Pancreas (tissue), 10 donors: ENCODE results near the gene SOWAHD. TPM values are rescaled to one million over a fixed set of nuclear protein-coding genes. Genes with fewer than 3 reads are reported as not detected.
A peak's percentile ranks its signal among the peaks of the same experiment; 100 is the strongest.
"Not testable (repeated sequence)": the region's sequence is repeated elsewhere in the genome, so short reads cannot be mapped to it uniquely, and the experiment has no call there.

ENCODE experiments used
- ATAC-seq, 4 donors: fragments of 200-7000 bp; cut with Tn5 transposase; one replicate each; pipeline versions ENCODE4 v1.8.0 to v1.9.1; 2020; ENCODE audit warnings: mild to moderate bottlenecking in 4 of 4, moderate library complexity in 4 of 4
- DNase-seq, 6 donors: peaks; one replicate each; pipeline ENCODE4 v3.0.0-alpha.2; 2020
- FAIRE-seq: peaks from 2 replicates; lab custom pipeline; 2012; peaks lifted over from hg19 to GRCh38; lab: Jason Lieb, UNC
- H3K27ac ChIP-seq, 4 donors: fragments of 200-600 bp; sonication (generic); 1 replicate in 3 of 4; 2 replicates in 1 of 4; pipeline versions ENCODE4 v1.5.0 to v1.8.0; 2020
- H3K27me3 ChIP-seq, 4 donors: fragments of 200-600 bp; one replicate each; pipeline ENCODE4 v1.8.0; 2021
- H3K36me3 ChIP-seq, 3 donors: fragments of 200-600 bp; sonication (generic) in 1 of 3; one replicate each; pipeline versions ENCODE4 v1.5.0 to v1.8.0; 2020 to 2021
- H3K4me1 ChIP-seq, 3 donors: fragments of 200-600 bp; one replicate each; pipeline ENCODE4 v1.8.0; 2021
- H3K4me3 ChIP-seq, 4 donors: fragments of 200-600 bp; sonication (generic) in 2 of 4; one replicate each; pipeline versions ENCODE4 v1.5.0 to v1.8.0; 2020 to 2021
- H3K9me3 ChIP-seq, 4 donors: fragments of 200-600 bp; one replicate each; pipeline ENCODE4 v1.8.0; 2021
- CTCF ChIP-seq, 4 donors: fragments of 200-600 bp; sonication (generic) in 3 of 4; IDR thresholded peaks; one replicate each; pipeline versions ENCODE4 v1.5.0 to v1.8.0; 2021; ENCODE audit warnings: antibody characterized with exemption in 4 of 4
- WGBS, 2 donors: extraction: QIAGEN DNeasy Blood & Tissue Kit; methylation state at CpG; one replicate each; pipeline ENCODE4 v1.1.7; 2013; 5-methylcytosine and 5-hydroxymethylcytosine counted together
- intact Hi-C, 3 donors: fragments of 100-400 bp; cut with DNase I; formaldehyde crosslinking; loops; one replicate each; pipeline versions ENCODE4 v1.11.1 to v1.14.2; 2022
- polyA plus RNA-seq, 2 donors: library from polyadenylated mRNA; stranded (reverse); fragments of 200-250 nt; gene quantifications; one replicate each; pipeline ENCODE4 v1.2.3, GENCODE V29; 2013
- total RNA-seq, 6 donors: library from RNA; stranded (reverse); fragmentation: NEBNext Ultra II Directional in 4 of 6; extraction: Animal tissue kit (Norgen Biotek cat#: 25700) in 4 of 6; gene quantifications; one replicate each; pipeline versions ENCODE4 v1.2.1 to v1.2.4, GENCODE V29; 2021 to 2023
- donor health status: healthy with polysubstance abuse.
- donor health status: DM: no; HTN: no; CAD: no; lungs with moderate emphysema.
- donor health status: DM: no; HTN: no; CAD: no.
- donor health status: control.
- donor health status: control.
- donor health status: Bipolar disorder and iron deficiency.
- donor health status: DM: yes; HTN: yes; CAD: no.
- donor health status: DM: no; HTN: no; CAD: no.
- donor health status: DM: no; HTN: no; CAD: no.
- donor health status: DM: yes; HTN: yes; CAD: no.

The SOWAHD gene
- total and polyA plus RNA-seq, 8 donors, result 0.16 to 1.3 (median 0.32) TPM; not detected in 1

- Histone ChIP-seq H3K27ac (peak within 1 kb of the TSS; percentile 84 to 97 (median 92)), H3K9me3 (no peaks in the 10 kb centered on the region), H3K27me3 (no peaks in the 10 kb centered on the region), H3K36me3 (peaks cover 0 to 8% (median 0%) of the 10 kb centered on the region in 3 donors), H3K4me1 (peaks cover 0 to 8% (median 0%) of the 10 kb centered on the region in 3 donors), H3K4me3 (peak within 1 kb of the TSS; percentile 31 to 56 (median 44))
- FAIRE-seq (no peak), DNase-seq (peak; percentile 79 to 87 (median 80)), ATAC-seq (peak; percentile 96 to 97 (median 96))
- 0 to 29% methylated on average over 56 to 58 of the region's 58 CpGs for WGBS, 2 donors
- no peak for TF ChIP-seq CTCF (IDR thresholded peaks at IDR 0.05)
- intact Hi-C loops, result no loop called here
These were observed 33.2 kb downstream of the SOWAHD start, which contains the start of gene RPL39 for GRCh38 chrX:119791437-119792231. RPL39 (minus strand) TSS chrX:119791630; CDS start chrX:119791576, 54 bp downstream.

- H3K36me3 ChIP-seq, result no peaks in the 10 kb centered on the region
- 74 to 92% methylated on average over 2 of the region's 2 CpGs for WGBS, 2 donors
- H3K4me3 ChIP-seq, result no peak overlapping the region
- no peak for FAIRE-seq
- H3K4me1 ChIP-seq, result no peaks in the 10 kb centered on the region
- no peak overlapping the region for H3K27ac ChIP-seq
- intact Hi-C loops, result no loop called here
- no peak for TF ChIP-seq CTCF (IDR thresholded peaks at IDR 0.05)
- no peaks in the 10 kb centered on the region for H3K9me3 ChIP-seq
- no peak for ATAC-seq
- no peaks in the 10 kb centered on the region for H3K27me3 ChIP-seq
- DNase-seq, result no peak
These were observed 43.1 kb downstream of the SOWAHD start for GRCh38 chrX:119801253-119802221.

- no peak overlapping the region for H3K27ac ChIP-seq
- H3K9me3 ChIP-seq, result no peaks in the 10 kb centered on the region
- no peak for ATAC-seq
- no peak overlapping the region for H3K4me3 ChIP-seq
- WGBS, 2 donors, result 88 to 94% methylated on average over 8 of the region's 8 CpGs
- TF ChIP-seq CTCF (IDR thresholded peaks at IDR 0.05), result no peak
- no peaks in the 10 kb centered on the region for H3K4me1 ChIP-seq
- intact Hi-C loops, result no loop called here
- FAIRE-seq, result no peak
- H3K36me3 ChIP-seq, result no peaks in the 10 kb centered on the region
- DNase-seq, result no peak
- no peaks in the 10 kb centered on the region for H3K27me3 ChIP-seq
These were observed 44.2 kb downstream of the SOWAHD start for GRCh38 chrX:119802546-119802945.

GRCh38 chrX:119808461-119808860 is 50.1 kb downstream of the SOWAHD start:
- intact Hi-C loops, DNase-seq, H3K4me3 ChIP-seq, H3K9me3 ChIP-seq, FAIRE-seq, ATAC-seq, H3K27ac ChIP-seq, H3K27me3 ChIP-seq, H3K36me3 ChIP-seq, H3K4me1 ChIP-seq: not testable (repeated sequence)
- WGBS, 2 donors, result 8 to 46% methylated on average over 2 of the region's 4 CpGs

GRCh38 chrX:119809185-119809666 is 50.8 kb downstream of the SOWAHD start:
- 32 to 86% methylated on average over 1 of the region's 1 CpG for WGBS, 2 donors
- H3K4me3 ChIP-seq, result no peak overlapping the region
- no peak for TF ChIP-seq CTCF (IDR thresholded peaks at IDR 0.05)
- FAIRE-seq (no peak), ATAC-seq (no peak), DNase-seq (no peak)
- no peaks in the 10 kb centered on the region for H3K36me3 ChIP-seq
- H3K9me3 ChIP-seq, result no peaks in the 10 kb centered on the region
- no peak overlapping the region for H3K27ac ChIP-seq
- intact Hi-C loops, result no loop called here
- H3K27me3 ChIP-seq, result no peaks in the 10 kb centered on the region
- no peaks in the 10 kb centered on the region for H3K4me1 ChIP-seq
